COLO668 (cell line): ENCODE results near the gene USP17L21.
"Not testable (repeated sequence)": the region's sequence is repeated elsewhere in the genome, so short reads cannot be mapped to it uniquely, and the experiment has no call there.

Source experiments
- DNase-seq: peaks from one replicate; lab custom pipeline; 2025; ENCODE audit not compliant: unreplicated experiment; lab: John Stamatoyannopoulos, UW

The USP17L21 gene, protein sequence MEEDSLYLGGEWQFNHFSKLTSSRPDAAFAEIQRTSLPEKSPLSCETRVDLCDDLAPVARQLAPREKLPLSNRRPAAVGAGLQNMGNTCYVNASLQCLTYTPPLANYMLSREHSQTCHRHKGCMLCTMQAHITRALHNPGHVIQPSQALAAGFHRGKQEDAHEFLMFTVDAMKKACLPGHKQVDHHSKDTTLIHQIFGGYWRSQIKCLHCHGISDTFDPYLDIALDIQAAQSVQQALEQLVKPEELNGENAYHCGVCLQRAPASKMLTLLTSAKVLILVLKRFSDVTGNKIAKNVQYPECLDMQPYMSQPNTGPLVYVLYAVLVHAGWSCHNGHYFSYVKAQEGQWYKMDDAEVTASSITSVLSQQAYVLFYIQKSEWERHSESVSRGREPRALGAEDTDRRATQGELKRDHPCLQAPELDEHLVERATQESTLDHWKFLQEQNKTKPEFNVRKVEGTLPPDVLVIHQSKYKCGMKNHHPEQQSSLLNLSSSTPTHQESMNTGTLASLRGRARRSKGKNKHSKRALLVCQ

DNA sequence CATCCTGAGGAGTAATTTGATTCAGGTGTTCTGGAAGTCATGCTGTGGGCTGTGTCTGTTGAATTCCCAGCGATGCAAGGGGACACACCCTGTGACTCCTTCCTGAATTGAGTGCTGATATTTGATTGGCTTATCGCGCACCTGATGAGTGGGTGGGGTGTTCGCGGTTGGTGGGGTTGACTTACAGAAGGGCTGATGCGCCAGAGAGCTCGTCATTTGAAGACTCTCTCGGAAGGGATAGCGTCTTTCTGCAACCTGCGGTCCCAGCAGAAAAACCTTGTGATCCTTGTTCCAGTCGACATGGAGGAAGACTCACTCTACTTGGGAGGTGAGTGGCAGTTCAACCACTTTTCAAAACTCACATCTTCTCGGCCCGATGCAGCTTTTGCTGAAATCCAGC lies at the start of gene USP17L21:
TSS of gene USP17L21 (plus strand) at position 301 of the 400 bp plus-strand sequence. CDS start at position 301, 0 bp downstream.
- not testable (repeated sequence) for DNase-seq

DNA sequence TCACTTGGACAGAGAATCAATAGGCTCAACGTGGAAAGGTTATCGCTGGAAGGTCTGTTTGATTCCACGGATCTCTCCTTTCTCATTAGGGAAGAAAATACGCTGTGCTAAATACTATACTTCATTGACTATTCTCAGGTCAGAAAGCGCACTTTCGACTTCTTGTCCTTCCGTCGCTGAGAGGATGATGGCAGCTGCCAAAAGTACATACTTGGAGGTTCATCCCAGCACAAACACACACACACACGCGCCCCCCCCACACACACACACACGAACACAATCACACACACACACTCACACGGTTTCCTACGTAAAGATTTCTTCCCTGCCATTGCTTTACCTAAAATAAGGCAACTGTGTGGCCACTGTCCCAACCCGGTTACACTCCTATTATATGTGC lies 48.0 kb upstream of the USP17L21 start:
- not testable (repeated sequence) for DNase-seq

DNA sequence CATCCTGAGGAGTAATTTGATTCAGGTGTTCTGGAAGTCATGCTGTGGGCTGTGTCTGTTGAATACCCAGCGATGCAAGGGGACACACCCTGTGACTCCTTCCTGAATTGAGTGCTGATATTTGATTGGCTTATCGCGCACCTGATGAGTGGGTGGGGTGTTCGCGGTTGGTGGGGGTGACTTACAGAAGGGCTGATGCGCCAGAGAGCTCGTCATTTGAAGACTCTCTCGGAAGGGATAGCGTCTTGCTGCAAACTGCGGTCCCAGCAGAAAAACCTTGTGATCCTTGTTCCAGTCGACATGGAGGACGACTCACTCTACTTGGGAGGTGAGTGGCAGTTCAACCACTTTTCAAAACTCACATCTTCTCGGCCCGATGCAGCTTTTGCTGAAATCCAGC lies 47.6 kb upstream of the USP17L21 start, which contains the start of gene USP17L11:
TSS of gene USP17L11 (plus strand) at position 301 of the 400 bp plus-strand sequence. CDS start at position 301, 0 bp downstream.
- not testable (repeated sequence) for DNase-seq

DNA sequence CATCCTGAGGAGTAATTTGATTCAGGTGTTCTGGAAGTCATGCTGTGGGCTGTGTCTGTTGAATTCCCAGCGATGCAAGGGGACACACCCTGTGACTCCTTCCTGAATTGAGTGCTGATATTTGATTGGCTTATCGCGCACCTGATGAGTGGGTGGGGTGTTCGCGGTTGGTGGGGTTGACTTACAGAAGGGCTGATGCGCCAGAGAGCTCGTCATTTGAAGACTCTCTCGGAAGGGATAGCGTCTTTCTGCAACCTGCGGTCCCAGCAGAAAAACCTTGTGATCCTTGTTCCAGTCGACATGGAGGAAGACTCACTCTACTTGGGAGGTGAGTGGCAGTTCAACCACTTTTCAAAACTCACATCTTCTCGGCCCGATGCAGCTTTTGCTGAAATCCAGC lies 42.8 kb upstream of the USP17L21 start, which contains the start of gene USP17L12:
TSS of gene USP17L12 (plus strand) at position 301 of the 400 bp plus-strand sequence. CDS start at position 301, 0 bp downstream.
- DNase-seq, result not testable (repeated sequence)

DNA sequence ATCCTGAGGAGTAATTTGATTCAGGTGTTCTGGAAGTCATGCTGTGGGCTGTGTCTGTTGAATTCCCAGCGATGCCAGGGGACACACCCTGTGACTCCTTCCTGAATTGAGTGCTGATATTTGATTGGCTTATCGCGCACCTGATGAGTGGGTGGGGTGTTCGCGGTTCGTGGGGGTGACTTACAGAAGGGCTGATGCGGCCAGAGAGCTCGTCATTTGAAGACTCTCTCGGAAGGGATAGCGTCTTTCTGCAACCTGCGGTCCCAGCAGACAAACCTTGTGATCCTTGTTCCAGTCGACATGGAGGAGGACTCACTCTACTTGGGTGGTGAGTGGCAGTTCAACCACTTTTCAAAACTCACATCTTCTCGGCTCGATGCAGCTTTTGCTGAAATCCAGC lies 38.1 kb upstream of the USP17L21 start, which contains the start of gene USP17L13:
TSS of gene USP17L13 (plus strand) at position 301 of the 400 bp plus-strand sequence. CDS start at position 301, 0 bp downstream.
- DNase-seq, result not testable (repeated sequence)

DNA sequence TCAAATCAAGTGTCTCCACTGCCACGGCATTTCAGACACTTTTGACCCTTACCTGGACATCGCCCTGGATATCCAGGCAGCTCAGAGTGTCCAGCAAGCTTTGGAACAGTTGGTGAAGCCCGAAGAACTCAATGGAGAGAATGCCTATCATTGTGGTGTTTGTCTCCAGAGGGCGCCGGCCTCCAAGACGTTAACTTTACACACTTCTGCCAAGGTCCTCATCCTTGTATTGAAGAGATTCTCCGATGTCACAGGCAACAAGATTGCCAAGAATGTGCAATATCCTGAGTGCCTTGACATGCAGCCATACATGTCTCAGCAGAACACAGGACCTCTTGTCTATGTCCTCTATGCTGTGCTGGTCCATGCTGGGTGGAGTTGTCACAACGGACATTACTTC lies 32.4 kb upstream of the USP17L21 start:
- DNase-seq, result not testable (repeated sequence)

DNA sequence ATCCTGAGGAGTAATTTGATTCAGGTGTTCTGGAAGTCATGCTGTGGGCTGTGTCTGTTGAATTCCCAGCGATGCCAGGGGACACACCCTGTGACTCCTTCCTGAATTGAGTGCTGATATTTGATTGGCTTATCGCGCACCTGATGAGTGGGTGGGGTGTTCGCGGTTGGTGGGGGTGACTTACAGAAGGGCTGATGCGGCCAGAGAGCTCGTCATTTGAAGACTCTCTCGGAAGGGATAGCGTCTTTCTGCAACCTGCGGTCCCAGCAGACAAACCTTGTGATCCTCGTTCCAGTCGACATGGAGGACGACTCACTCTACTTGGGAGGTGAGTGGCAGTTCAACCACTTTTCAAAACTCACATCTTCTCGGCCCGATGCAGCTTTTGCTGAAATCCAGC lies 28.6 kb upstream of the USP17L21 start, which contains the start of gene USP17L15:
TSS of gene USP17L15 (plus strand) at position 301 of the 400 bp plus-strand sequence. CDS start at position 301, 0 bp downstream.
- DNase-seq, result not testable (repeated sequence)

DNA sequence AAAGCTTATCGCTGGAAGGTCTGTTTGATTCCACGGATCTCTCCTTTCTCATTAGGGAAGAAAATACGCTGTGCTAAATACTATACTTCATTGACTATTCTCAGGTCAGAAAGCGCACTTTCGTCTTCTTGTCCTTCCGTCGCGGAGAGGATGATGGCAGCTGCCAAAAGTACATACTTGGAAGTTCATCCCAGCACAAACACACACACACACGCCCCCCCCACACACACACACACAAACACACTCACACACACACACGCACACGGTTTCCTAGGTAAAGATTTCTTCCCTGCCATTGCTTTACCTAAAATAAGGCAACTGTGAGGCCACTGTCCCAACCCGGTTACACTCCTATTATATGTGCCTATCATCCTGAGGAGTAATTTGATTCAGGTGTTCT lies 24.2 kb upstream of the USP17L21 start:
- not testable (repeated sequence) for DNase-seq

DNA sequence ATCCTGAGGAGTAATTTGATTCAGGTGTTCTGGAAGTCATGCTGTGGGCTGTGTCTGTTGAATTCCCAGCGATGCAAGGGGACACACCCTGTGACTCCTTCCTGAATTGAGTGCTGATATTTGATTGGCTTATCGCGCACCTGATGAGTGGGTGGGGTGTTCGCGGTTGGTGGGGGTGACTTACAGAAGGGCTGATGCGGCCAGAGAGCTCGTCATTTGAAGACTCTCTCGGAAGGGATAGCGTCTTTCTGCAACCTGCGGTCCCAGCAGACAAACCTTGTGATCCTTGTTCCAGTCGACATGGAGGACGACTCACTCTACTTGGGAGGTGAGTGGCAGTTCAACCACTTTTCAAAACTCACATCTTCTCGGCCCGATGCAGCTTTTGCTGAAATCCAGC lies 19.1 kb upstream of the USP17L21 start, which contains the start of gene USP17L17:
TSS of gene USP17L17 (plus strand) at position 301 of the 400 bp plus-strand sequence. CDS start at position 301, 0 bp downstream.
- not testable (repeated sequence) for DNase-seq

DNA sequence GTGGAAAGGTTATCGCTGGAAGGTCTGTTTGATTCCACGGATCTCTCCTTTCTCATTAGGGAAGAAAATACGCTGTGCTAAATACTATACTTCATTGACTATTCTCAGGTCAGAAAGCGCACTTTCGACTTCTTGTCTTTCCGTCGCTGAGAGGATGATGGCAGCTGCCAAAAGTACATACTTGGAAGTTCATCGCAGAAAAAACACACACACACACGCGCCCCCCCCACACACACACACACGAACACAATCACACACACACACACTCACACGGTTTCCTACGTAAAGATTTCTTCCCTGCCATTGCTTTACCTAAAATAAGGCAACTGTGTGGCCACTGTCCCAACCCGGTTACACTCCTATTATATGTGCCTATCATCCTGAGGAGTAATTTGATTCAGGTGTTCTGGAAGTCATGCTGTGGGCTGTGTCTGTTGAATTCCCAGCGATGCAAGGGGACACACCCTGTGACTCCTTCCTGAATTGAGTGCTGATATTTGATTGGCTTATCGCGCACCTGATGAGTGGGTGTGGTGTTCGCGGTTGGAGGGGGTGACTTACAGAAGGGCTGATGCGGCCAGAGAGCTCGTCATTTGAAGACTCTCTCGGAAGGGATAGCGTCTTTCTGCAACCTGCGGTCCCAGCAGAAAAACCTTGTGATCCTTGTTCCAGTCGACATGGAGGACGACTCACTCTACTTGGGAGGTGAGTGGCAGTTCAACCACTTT lies 14.6 kb upstream of the USP17L21 start, which contains the start of gene USP17L18:
TSS of gene USP17L18 (plus strand) at position 678 of the 728 bp plus-strand sequence. CDS start at position 678, 0 bp downstream.
- DNase-seq, result not testable (repeated sequence)

DNA sequence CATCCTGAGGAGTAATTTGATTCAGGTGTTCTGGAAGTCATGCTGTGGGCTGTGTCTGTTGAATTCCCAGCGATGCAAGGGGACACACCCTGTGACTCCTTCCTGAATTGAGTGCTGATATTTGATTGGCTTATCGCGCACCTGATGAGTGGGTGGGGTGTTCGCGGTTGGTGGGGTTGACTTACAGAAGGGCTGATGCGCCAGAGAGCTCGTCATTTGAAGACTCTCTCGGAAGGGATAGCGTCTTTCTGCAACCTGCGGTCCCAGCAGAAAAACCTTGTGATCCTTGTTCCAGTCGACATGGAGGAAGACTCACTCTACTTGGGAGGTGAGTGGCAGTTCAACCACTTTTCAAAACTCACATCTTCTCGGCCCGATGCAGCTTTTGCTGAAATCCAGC lies 9.6 kb upstream of the USP17L21 start, which contains the start of gene USP17L19:
TSS of gene USP17L19 (plus strand) at position 301 of the 400 bp plus-strand sequence. CDS start at position 301, 0 bp downstream.
- not testable (repeated sequence) for DNase-seq

DNA sequence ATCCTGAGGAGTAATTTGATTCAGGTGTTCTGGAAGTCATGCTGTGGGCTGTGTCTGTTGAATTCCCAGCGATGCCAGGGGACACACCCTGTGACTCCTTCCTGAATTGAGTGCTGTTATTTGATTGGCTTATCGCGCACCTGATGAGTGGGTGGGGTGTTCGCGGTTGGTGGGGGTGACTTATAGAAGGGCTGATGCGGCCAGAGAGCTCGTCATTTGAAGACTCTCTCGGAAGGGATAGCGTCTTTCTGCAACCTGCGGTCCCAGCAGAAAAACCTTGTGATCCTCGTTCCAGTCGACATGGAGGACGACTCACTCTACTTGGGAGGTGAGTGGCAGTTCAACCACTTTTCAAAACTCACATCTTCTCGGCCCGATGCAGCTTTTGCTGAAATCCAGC lies 4.8 kb upstream of the USP17L21 start, which contains the start of gene USP17L20:
TSS of gene USP17L20 (plus strand) at position 301 of the 400 bp plus-strand sequence. CDS start at position 301, 0 bp downstream.
- not testable (repeated sequence) for DNase-seq

DNA sequence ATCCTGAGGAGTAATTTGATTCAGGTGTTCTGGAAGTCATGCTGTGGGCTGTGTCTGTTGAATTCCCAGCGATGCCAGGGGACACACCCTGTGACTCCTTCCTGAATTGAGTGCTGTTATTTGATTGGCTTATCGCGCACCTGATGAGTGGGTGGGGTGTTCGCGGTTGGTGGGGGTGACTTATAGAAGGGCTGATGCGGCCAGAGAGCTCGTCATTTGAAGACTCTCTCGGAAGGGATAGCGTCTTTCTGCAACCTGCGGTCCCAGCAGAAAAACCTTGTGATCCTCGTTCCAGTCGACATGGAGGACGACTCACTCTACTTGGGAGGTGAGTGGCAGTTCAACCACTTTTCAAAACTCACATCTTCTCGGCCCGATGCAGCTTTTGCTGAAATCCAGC lies 4.6 kb downstream of the USP17L21 start, which contains the start of gene USP17L22:
TSS of gene USP17L22 (plus strand) at position 301 of the 400 bp plus-strand sequence. CDS start at position 301, 0 bp downstream.
- DNase-seq, result not testable (repeated sequence)

DNA sequence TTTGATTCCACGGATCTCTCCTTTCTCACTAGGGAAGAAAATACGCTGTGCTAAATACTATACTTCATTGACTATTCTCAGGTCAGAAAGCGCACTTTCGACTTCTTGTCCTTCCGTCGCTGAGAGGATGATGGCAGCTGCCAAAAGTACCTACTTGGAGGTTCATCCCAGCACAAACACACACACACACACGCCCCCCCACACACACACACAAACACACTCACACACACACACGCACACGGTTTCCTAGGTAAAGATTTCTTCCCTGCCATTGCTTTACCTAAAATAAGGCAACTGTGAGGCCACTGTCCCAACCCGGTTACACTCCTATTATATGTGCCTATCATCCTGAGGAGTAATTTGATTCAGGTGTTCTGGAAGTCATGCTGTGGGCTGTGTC lies 9.0 kb downstream of the USP17L21 start:
- not testable (repeated sequence) for DNase-seq
